GM21515 (cell line): ENCODE data around the gene PRRX2.
"Not testable (repeated sequence)": the region's sequence is repeated elsewhere in the genome, so short reads cannot be mapped to it uniquely, and the experiment has no call there.

Source experiments
- ATAC-seq: cut with Tn5 transposase; IDR thresholded peaks from one replicate; pipeline ENCODE4 v1.9.1; 2021; ENCODE audit not compliant: unreplicated experiment

Gene PRRX2

GRCh38 chr9:129636343-129636742 lies 29.1 kb upstream of the PRRX2 start:
- ATAC-seq, result not testable (repeated sequence)

- no peak for ATAC-seq
Observed at GRCh38 chr9:129637102-129637501, 28.3 kb upstream of the PRRX2 start.

DNA sequence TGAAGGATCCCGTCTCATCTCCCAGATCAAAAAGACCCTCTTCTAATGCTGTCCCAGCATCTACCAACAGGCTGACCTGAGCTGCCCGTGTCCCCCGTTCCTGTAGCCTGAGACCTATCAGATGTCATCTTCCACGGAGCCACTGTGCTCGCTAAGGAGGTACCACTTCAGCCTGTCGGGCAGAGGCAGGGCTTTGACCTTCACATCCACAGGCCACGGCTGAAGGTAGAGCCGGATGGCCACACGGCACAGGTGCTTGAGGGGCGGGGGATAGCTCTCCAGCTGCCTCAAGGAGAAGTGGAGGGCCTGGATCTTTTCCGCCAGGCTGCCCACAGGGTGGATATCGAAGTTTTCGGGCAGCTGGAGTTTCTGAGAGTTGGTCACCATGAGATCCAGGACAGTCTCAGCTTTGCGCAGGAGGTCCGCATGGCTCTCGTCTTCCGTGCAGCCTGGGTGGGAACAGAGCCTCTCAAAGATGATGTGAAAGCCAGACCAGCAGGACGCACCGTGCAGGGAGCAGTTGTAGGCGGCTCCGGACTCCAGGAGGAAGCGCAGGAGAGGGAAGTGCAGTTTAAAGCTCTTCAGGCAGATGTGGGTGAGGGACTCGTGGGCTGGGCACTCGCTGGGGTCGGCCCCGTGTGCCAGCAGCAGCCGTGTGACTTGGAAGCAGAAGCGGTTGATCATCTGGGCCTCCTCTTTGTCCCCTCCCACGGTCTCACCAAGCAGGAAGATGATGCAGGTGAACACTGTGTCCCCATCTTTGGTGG lies 27.6 kb upstream of the PRRX2 start:
- ATAC-seq, result no peak

DNA sequence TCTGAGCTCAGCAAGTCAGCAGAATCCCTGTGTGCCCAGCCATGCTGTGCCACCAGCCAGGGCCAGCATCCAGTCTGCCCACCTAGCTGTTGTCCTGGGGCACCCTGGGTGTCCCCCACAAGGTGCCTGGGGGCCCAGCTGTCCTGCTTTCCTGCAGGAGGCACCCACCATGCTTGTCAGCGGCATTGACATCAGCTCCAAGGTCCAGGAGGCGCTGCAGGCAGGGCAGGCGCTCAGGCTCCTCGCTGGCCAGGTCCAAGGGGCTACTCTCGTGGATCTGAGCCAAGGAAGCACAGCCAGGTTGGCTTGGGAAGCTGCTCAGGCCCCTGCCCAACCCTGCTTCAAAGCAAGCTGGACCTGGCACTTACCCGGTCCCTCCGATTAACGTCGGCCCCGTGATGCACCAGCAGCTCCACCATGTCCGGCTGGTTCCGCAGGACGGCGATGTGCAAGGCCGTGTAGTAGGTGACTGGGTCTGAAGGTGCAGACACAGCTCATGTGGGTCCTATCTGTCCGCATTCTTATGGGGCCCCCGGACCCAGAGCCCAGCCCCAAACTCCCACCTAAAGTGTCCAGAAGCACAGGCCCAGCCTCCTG lies 26.3 kb upstream of the PRRX2 start:
- ATAC-seq, result no peak

DNA sequence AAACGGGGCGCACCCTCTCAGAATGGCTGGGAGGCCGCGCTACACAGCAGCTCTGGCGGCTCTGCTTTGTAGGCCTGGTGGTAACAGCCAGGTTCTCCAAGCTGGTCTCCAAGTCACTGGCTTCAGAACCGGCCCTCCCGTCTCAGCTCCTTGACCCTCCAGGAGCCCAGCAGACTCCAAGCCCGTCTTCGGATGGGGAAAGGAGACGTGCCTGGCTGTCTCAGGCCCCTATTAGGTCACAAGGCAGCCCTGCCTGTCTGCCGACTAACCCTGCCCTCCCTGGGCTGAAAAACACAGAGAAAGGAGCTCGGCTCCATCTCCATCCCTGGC lies 25.7 kb upstream of the PRRX2 start:
- no peak for ATAC-seq

DNA sequence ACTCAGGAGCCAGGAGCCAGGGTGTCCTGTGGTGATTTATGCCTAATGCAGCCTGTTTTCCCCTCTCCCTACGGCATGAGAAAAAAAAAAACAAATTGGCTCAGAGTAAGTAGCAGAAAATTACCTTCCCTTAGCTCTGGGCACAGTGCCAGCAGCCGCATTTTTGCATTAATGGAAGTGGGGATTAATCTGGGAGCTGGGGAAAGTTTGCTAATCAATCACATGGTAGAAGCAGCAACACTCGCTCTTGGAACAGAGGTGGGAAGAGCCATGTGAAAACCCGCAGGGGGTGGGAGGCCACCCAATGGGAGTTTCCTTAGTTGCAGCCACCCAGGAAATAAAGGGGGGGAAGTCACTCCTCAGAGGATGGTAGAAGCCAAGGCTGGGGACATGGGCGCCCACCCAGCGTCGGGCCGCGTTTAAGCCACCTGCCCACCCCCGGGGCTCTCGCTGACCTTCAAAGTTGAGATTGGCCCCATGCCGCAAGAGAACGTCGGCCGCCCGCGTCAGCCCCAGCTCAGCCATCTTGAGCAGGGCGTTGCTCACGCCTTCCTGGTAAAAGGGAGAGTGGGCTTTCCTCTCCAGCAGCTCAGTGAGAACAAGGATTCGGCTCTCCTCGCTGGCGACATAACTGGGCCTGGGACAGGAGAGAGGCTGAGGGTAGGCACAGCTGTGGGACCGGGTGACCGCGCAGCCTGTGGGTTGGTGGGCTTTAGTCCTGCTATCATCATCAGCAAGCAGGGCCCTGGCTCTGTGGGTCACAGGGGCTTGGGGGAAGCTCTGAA lies 25.2 kb upstream of the PRRX2 start:
- ATAC-seq, result no peak

DNA sequence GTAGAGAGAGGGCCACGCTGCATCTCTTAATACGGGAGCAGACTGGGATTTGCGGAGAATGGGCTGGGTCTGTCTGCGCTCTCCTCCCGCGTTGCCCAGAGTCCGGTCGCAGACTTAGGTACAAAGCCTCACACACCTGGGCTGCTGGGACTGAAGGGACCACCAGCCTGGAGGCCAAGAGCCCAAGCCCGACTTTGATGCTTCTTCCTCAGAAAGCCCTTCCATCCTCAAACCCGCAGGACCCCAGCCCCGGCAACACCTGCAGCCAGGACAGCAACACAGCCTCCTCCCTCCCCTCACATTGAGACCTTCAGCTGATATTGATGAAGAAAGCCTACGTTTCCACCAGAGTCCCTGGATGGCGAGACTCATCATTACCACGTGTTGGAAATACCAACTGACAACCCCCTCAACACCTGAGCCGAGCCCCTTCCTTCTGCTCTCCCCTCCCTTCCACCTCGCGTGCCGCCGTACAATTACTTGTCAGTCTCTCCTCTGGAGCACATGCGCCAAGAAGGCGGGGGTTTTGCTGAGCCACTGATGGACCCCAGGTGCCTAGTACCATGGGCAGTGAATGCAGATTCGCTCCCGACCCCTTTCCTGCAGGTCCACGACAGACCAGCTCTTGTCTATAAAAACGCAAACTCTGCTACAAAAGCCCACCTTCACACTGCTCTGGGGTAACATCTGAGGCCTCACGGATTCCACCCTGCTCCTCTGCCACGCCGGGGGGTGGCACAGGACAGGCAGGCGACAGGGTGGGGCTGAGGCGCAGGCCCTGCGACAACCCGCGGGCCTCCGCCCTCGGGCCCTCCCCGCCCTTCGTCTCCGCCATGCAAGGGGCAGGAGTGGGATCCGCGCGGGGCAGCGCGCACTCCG lies 24.3 kb upstream of the PRRX2 start:
- ATAC-seq, result no peak

- peak; percentile 81 for ATAC-seq
Observed at GRCh38 chr9:129641750-129642585, 23.5 kb upstream of the PRRX2 start, which contains the start of gene ASB6. Gene ASB6, minus strand, starts transcription at chr9:129642151. Its CDS starts 152 bp downstream, at chr9:129641999.

DNA sequence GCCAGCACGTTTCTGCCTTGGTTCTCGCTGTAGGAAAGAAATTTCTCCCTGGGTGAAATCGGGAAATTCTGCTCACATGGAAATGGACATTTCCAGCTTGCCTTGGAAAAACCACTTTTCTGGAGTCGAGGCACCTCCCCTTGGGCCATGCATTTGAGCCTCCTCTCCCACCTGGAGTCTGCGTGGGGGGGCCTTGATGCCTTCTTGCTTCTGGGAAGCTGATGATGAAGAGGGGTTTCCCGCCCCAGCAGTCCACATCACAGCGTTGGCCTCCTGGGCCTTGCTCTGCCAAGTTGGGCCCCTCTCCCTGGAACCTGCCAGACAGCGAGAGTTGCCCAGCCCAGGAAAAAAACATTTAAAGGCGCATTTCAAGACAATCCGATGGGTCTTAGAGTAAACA lies 21.7 kb upstream of the PRRX2 start:
- ATAC-seq, result no peak

DNA sequence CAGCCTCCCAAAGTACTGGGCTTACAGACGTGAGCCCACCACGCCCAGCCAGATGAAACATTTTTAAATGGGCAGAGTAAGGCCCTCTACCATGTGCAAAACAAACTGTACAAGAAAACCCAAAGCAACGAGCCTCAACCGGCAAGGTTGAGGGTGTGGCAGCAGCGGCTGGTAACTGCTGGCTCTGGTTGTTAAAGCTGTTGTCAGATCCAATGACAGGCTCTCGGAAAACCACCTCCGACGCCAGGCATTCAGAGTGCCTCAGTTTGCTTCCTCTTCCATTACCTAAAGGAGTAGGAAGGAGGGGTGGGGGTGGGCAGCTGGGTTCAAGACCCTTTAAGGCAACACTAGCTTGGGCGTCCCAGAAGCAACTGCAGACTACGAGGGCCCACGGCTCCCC lies 21.1 kb upstream of the PRRX2 start:
- no peak for ATAC-seq

DNA sequence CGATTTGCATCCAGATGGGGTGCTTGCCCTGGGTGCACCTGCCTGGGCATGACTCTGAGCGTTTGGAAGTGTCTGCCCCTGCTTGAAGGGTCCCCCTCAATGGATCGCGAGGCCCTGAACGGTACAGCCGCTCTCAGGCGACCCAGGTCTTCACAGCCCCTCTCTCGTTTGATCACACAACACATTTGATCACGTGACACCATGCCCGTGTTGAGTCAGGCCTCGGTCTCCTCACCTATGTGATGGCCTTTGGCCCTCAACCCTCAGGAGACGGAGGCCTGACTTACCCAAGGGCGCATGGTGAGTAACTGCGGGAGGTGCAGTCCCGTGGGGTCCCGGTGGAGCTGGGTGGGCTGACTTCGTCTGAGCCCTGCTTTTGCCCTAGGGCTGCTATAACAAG lies 20.5 kb upstream of the PRRX2 start:
- ATAC-seq, result no peak

GRCh38 chr9:129646252-129646651 lies 19.2 kb upstream of the PRRX2 start:
- ATAC-seq, result no peak

DNA sequence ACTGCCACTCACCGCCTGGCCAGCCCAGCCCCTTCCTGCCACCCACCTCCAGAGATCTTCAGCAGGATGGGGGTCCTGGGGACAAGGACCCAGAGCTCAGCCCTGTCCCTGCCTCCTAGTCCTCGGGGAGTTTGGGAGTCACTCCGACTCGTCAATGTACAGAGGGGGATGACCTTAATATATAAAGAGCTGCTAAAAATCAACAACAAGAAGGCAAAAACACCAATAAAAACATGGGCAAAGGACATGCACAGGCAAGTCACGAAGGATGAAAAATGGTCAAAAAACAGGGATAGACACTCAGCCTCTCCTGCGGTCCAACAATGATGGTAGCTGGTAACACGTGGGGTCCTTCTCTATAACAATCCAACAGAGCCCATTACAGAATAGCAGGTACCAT lies 18.8 kb upstream of the PRRX2 start:
- ATAC-seq, result no peak

DNA sequence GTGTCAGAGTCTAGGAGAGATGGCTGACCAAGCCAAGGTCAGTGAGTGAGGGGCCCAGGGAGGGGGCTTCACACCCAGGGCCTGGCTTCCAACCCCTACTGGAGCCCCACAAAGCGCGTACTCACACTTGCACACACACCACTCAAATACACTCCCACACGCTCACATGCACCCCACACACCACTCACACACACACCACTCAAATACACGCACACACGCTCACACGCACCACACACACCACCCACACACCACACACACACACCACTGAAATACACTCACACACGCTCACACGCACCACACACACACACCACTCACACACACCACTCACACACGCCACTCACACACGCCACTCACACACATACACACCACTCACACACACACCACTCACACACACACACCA lies 17.8 kb upstream of the PRRX2 start:
- ATAC-seq, result no peak

- no peak for ATAC-seq
Observed at GRCh38 chr9:129648092-129648763, 17.2 kb upstream of the PRRX2 start.

GRCh38 chr9:129648764-129649115 lies 16.7 kb upstream of the PRRX2 start:
- ATAC-seq, result no peak

- no peak for ATAC-seq
Observed at GRCh38 chr9:129649726-129650679, 15.4 kb upstream of the PRRX2 start.

DNA sequence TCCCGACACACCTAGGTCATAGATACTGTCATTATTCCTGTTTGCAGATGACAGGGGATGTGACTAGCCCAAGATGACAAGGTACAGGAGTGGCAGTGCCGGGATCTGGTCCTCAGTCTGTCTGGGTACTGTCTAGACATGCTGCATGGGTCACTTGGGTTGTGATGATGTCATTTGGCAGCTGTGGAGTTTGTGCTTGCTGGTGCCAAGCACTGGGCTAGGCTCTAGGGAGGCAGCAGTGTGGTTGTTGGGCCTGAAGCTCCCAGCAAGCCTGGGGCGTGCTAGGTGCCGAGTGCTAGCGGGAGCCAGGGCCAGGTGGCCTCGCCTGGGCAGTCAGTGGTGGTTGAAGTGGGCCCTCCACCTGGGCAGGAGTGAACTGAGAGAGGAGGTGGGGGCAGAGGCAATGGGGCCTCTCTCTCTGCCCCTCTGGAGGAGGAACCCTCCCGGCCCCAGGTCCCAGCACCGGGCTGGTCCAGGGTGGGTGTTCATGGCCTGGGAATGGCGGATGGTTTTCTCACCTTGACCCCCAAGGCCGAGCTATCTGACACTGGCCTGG lies 14.7 kb upstream of the PRRX2 start:
- ATAC-seq, result no peak
